KMS-11 (cell line): Measurements from ENCODE around the gene BCAP31.
"Not testable (repeated sequence)": the region's sequence is repeated elsewhere in the genome, so short reads cannot be mapped to it uniquely, and the experiment has no call there.

Source experiments
- H2AFZ ChIP-seq: fragments of 200-600 bp; sonication (generic); 2 replicates; pipeline ENCODE4 v1.6.1; 2016; ENCODE audit warnings: antibody characterized with exemption, mixed run types, low read depth
- H3K27ac ChIP-seq: fragments of 200-600 bp; sonication (generic); 2 replicates; pipeline ENCODE4 v1.6.1; 2016; ENCODE audit warnings: mild to moderate bottlenecking, mixed run types
- H3K27me3 ChIP-seq: fragments of 200-600 bp; sonication (generic); 2 replicates; pipeline ENCODE4 v1.6.1; 2017; ENCODE audit warnings: mild to moderate bottlenecking, low read depth, mixed run types, moderate library complexity; ENCODE audit not compliant: insufficient read depth
- H3K36me3 ChIP-seq: fragments of 200-600 bp; sonication (generic); 2 replicates; pipeline ENCODE4 v1.6.1; 2017; ENCODE audit warnings: mild to moderate bottlenecking, mixed run types; ENCODE audit not compliant: insufficient read depth
- H3K4me1 ChIP-seq: fragments of 200-600 bp; sonication (generic); 2 replicates; pipeline ENCODE4 v1.6.1; 2016; ENCODE audit warnings: mild to moderate bottlenecking, low read depth, mixed run types; ENCODE audit not compliant: poor library complexity, severe bottlenecking
- H3K4me2 ChIP-seq: fragments of 200-600 bp; sonication (generic); 2 replicates; pipeline ENCODE4 v1.7.0; 2016; ENCODE audit warnings: mild to moderate bottlenecking, mixed run types
- H3K4me3 ChIP-seq: fragments of 200-600 bp; sonication (generic); IDR thresholded peaks from 2 replicates; pipeline ENCODE4 v1.6.1; 2017; ENCODE audit warnings: low read depth, low read length, mixed read lengths; ENCODE audit not compliant: insufficient read depth
- H3K79me2 ChIP-seq: fragments of 200-600 bp; sonication (generic); 2 replicates; pipeline ENCODE4 v1.6.1; 2016; ENCODE audit warnings: low read depth, mixed run types; ENCODE audit not compliant: insufficient read depth
- H3K9ac ChIP-seq: fragments of 200-600 bp; sonication (generic); 2 replicates; pipeline ENCODE4 v1.6.1; 2016; ENCODE audit warnings: mild to moderate bottlenecking, mixed run types
- H4K20me1 ChIP-seq: fragments of 200-600 bp; sonication (generic); 2 replicates; pipeline ENCODE4 v1.6.1; 2016; ENCODE audit warnings: mild to moderate bottlenecking, mixed run types; ENCODE audit not compliant: insufficient read depth
- TF ChIP-seq, protein P1 (sequence below): fragments of 200-600 bp; sonication (generic); conservative IDR thresholded peaks from 2 replicates; pipeline ENCODE4 v1.6.1; 2017; ENCODE audit warnings: low read depth, mild to moderate bottlenecking, antibody characterized with exemption, low read length, moderate library complexity, mixed read lengths

Gene BCAP31

GRCh38 chrX:153696100-153696499 is 28.1 kb downstream of the BCAP31 start:
- TF ChIP-seq, protein P1, sequence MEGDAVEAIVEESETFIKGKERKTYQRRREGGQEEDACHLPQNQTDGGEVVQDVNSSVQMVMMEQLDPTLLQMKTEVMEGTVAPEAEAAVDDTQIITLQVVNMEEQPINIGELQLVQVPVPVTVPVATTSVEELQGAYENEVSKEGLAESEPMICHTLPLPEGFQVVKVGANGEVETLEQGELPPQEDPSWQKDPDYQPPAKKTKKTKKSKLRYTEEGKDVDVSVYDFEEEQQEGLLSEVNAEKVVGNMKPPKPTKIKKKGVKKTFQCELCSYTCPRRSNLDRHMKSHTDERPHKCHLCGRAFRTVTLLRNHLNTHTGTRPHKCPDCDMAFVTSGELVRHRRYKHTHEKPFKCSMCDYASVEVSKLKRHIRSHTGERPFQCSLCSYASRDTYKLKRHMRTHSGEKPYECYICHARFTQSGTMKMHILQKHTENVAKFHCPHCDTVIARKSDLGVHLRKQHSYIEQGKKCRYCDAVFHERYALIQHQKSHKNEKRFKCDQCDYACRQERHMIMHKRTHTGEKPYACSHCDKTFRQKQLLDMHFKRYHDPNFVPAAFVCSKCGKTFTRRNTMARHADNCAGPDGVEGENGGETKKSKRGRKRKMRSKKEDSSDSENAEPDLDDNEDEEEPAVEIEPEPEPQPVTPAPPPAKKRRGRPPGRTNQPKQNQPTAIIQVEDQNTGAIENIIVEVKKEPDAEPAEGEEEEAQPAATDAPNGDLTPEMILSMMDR = no peak
- H2AFZ ChIP-seq = no peak overlapping the region
- H3K36me3 ChIP-seq = no peaks in the 10 kb centered on the region
- H3K27ac ChIP-seq = no peak overlapping the region
- H3K79me2 ChIP-seq = no peaks in the 10 kb centered on the region
- no peak overlapping the region for H3K4me2 ChIP-seq
- no peak overlapping the region for H3K4me3 ChIP-seq
- H3K9ac ChIP-seq = no peak overlapping the region
- no peaks in the 10 kb centered on the region for H4K20me1 ChIP-seq
- no peaks in the 10 kb centered on the region for H3K4me1 ChIP-seq
- no peaks in the 10 kb centered on the region for H3K27me3 ChIP-seq

DNA sequence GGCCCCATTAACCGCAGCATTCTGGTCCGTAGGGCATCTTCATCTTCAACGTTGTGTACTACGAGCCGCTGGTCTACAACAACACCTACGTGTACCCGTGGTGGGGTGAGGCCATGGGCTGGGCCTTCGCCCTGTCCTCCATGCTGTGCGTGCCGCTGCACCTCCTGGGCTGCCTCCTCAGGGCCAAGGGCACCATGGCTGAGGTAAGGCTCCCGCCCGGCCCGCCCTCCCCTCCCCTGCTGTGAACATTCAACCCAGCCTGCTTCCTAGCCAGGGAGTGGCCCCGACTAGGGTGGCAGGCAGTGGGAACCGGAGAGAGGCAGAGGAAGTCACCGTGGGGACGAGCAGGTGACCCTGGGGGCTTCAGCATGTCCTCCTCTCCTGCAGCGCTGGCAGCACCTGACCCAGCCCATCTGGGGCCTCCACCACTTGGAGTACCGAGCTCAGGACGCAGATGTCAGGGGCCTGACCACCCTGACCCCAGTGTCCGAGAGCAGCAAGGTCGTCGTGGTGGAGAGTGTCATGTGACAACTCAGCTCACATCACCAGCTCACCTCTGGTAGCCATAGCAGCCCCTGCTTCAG is 29.4 kb downstream of the BCAP31 start:
- no peak overlapping the region for H3K4me3 ChIP-seq
- no peak overlapping the region for H2AFZ ChIP-seq
- no peak overlapping the region for H3K9ac ChIP-seq
- H3K27me3 ChIP-seq = no peaks in the 10 kb centered on the region
- no peaks in the 10 kb centered on the region for H3K4me1 ChIP-seq
- no peaks in the 10 kb centered on the region for H3K36me3 ChIP-seq
- TF ChIP-seq, protein P1 = no peak
- no peak overlapping the region for H3K4me2 ChIP-seq
- H3K79me2 ChIP-seq = no peaks in the 10 kb centered on the region
- H3K27ac ChIP-seq = no peak overlapping the region
- H4K20me1 ChIP-seq = no peaks in the 10 kb centered on the region

DNA sequence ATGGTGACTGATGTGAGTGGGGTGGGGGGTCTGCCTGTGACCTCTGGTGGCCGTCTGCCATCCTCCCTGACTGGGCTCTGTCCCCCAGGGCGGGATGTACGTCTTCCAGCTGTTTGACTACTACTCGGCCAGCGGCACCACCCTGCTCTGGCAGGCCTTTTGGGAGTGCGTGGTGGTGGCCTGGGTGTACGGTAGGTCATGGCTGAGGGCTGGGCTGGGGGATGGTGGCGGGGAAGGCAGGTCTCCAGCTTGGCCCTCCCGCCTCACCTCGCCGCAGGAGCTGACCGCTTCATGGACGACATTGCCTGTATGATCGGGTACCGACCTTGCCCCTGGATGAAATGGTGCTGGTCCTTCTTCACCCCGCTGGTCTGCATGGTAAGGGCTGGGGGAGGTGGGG is 29.9 kb downstream of the BCAP31 start:
- not testable (repeated sequence) for H3K4me3 ChIP-seq, H3K79me2 ChIP-seq, H3K27ac ChIP-seq, H3K36me3 ChIP-seq, H3K9ac ChIP-seq, H4K20me1 ChIP-seq, H3K4me1 ChIP-seq, H2AFZ ChIP-seq, H3K4me2 ChIP-seq, H3K27me3 ChIP-seq

GRCh38 chrX:153693216-153694086 is 30.7 kb downstream of the BCAP31 start:
- Histone ChIP-seq H3K27me3 (no peaks in the 10 kb centered on the region), H3K4me2 (no peak overlapping the region), H4K20me1 (no peaks in the 10 kb centered on the region), H3K9ac (no peak overlapping the region), H3K36me3 (no peaks in the 10 kb centered on the region), H2AFZ (no peak overlapping the region), H3K27ac (no peak overlapping the region), H3K79me2 (no peaks in the 10 kb centered on the region), H3K4me3 (no peak overlapping the region), H3K4me1 (no peaks in the 10 kb centered on the region)
- TF ChIP-seq, protein P1 = no peak
